Cardiac septum (tissue), 1 donor: Measurements from ENCODE around the gene PAPLN. TPM values are rescaled to one million over a fixed set of nuclear protein-coding genes. Genes with fewer than 3 reads are reported as not detected.

Experiments
- DNase-seq: peaks from one replicate; pipeline ENCODE4 v3.0.0-alpha.2; 2020; ENCODE audit warnings: low spot score
- intact Hi-C: fragments of 100-400 bp; cut with DNase I; formaldehyde crosslinking; loops from one replicate; pipeline ENCODE4 v1.14.0; 2022
- total RNA-seq: library from RNA; stranded (reverse); fragmentation: NEBNext Ultra II Directional; extraction: Animal tissue kit (Norgen Biotek cat#: 25700); gene quantifications from one replicate; pipeline ENCODE4 v1.2.1, GENCODE V29; 2021
- donor health status: DM: no; HTN: no; CAD: no.

Gene PAPLN
- total RNA-seq, 1 donor from 2014 or later = 1.3 TPM

GRCh38 chr14:73258076-73258475 lies 20.8 kb downstream of the PAPLN start:
- no peak for DNase-seq
- intact Hi-C loops = no loop called here

DNA sequence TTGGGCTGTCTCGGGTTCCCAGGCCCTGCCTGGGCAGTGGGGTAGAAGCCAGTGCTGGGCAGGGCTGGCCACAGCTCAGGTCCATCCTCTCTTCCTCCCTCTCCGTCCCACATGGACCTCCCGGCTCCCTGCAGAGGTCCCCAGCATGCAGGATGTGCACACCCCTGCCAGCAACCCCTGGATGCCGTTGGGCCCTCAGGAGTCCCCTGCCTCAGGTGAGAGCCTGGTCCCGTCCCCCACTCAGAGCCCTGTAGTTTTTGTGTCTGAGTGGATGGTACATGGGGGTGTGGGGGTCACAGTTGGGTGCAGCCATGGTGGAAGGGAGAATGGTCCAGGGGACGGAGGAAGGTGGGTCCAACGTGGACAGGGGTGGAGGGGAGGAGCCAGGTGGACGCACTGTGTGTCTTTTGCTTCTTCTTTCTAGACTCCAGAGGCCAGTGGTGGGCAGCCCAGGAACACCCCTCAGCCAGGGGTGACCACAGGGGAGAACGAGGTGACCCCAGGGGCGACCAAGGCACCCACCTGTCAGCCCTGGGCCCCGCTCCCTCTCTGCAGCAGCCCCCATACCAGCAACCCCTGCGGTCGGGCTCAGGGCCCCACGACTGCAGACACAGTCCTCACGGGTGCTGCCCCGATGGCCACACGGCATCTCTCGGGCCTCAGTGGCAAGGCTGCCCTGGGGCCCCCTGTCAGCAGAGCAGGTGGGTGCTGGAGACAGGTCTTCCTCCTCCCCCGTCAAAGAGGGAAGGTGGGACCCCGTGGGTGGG lies 21.7 kb downstream of the PAPLN start:
- peak; percentile 63 for DNase-seq
- intact Hi-C loops = no loop called here

DNA sequence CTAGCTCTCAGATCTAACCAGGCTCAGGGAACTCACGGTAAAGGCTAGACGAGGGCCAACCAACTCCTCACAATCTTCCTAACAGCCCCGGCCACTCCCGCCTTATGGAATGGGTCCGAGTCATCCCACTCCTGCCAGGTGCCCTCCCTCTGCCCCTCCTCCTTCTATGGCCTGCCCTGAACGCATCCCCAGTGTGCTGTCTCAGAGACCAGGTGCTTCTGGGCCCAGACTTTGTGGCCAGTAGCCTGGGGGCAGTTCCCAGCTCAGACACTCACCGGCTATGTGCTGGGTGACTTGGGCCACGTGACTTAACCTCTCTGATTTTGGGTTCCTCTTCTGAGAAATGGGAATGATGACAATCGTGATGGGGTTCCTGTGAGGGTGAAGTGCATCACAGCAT lies 22.5 kb downstream of the PAPLN start:
- intact Hi-C loops = no loop called here
- DNase-seq = no peak

DNA sequence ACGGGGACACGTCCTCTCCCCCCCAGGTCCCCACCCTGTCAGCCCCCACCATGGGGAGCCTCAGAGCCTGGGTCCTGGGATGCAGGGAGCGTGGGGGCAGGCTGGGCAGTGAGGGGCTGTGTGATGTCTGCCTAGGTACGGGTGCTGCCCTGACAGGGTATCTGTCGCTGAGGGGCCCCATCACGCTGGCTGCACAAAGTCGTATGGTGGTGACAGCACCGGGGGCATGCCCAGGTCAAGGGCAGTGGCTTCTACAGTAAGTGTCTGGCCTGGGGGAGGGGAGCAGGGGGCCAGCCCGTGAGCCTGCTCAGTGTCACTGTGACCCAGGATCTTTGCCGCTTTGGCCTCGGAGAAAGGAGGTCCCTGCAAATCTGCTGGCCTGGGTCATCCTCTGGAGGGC lies 23.3 kb downstream of the PAPLN start:
- DNase-seq = no peak
- intact Hi-C loops = no loop called here

DNA sequence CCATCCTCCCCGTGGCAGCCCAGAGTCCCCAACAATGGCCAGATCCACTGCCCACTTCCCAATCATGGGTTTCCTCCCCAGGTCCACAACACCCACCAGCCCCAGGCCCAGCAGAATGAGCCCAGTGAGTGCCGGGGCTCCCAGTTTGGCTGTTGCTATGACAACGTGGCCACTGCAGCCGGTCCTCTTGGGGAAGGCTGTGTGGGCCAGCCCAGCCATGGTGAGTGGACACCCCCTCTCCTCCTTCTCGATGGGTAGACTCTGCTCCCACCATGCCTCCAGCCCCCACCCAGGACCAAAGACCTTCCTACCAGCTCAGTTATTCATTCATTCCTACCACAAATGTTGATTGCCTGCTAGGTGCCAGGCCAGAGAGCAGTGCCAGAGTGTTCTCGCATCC lies 23.8 kb downstream of the PAPLN start:
- intact Hi-C loops = no loop called here
- no peak for DNase-seq

- no peak for DNase-seq
Measured at GRCh38 chr14:73261520-73262426, 24.5 kb downstream of the PAPLN start.

GRCh38 chr14:73262427-73263183 lies 25.3 kb downstream of the PAPLN start:
- intact Hi-C loops = no loop called here
- peak; percentile 74 for DNase-seq

More at GRCh38 chr14:73261520-73262426, 24.5 kb downstream of the PAPLN start:
- intact Hi-C loops = no loop called here

- intact Hi-C loops = no loop called here
- no peak for DNase-seq
Measured at GRCh38 chr14:73263606-73264005, 26.3 kb downstream of the PAPLN start.

- intact Hi-C loops = no loop called here
- DNase-seq = no peak
Measured at GRCh38 chr14:73264080-73264884, 27.0 kb downstream of the PAPLN start.

- no peak for DNase-seq
- intact Hi-C loops = no loop called here
Measured at GRCh38 chr14:73264885-73265720, 27.8 kb downstream of the PAPLN start.

- no peak for DNase-seq
- intact Hi-C loops = no loop called here
Measured at GRCh38 chr14:73265721-73266046, 28.4 kb downstream of the PAPLN start.

- intact Hi-C loops = no loop called here
- no peak for DNase-seq
Measured at GRCh38 chr14:73266317-73266716, 29.0 kb downstream of the PAPLN start.

GRCh38 chr14:73267474-73267873 lies 30.2 kb downstream of the PAPLN start:
- DNase-seq = no peak
- intact Hi-C loops = no loop called here

- no peak for DNase-seq
- intact Hi-C loops = no loop called here
Measured at GRCh38 chr14:73269729-73270531, 32.6 kb downstream of the PAPLN start.

DNA sequence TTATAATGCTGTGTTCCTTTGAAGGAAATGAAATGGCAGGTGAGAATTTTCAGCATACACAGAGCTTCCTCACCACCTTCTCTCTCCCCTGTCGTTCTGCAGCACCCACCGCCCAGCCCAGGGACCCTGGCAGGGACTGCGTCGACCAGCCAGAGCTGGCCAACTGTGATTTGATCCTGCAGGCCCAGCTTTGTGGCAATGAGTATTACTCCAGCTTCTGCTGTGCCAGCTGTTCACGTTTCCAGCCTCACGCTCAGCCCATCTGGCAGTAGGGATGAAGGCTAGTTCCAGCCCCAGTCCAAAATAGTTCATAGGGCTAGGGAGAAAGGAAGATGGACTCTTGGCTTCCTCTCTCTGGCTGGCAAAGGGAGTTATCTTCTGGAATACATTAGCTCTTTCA lies 35.1 kb downstream of the PAPLN start:
- intact Hi-C loops = no loop called here
- no peak for DNase-seq

DNA sequence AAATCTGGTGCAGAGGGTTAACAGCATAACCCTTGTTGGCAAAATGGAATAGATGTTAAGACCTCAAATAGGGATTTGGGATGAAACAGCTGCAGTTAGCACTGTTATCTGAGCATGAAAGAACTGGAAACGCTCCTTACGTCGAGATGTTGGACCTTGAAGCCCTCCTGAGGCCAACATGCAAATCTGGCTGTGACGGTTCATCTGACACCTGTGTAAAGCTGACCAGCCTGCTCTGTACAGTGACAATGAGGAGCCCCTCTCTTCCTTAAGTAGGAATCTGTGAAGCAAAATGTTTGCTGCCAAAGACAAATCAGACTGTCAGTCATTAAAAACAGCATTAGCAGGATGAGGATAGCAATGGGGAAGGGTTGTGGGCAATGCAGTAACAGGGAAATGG lies 36.5 kb downstream of the PAPLN start:
- intact Hi-C loops = no loop called here
- DNase-seq = no peak

DNA sequence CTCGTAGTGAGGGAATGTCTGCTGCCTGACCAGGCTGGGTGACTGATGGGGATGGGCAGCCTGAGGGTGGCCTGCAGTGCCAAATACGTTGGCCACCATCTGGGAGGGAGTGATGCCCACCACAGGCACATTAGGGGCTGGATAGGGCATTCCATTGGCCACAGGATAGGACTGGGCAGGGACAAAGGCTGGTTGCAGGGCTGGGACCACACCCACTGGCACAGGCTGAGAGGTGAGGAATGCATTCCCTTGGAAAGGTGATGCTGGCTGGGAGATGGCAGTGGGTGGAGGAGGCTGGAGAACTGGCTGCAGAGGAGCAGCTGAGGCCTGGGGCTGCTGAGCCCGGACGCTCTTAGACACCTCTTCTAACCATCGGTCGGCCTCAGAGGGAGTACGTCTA lies 39.5 kb downstream of the PAPLN start:
- intact Hi-C loops = no loop called here
- no peak for DNase-seq

GRCh38 chr14:73277376-73277775 lies 40.1 kb downstream of the PAPLN start:
- intact Hi-C loops = no loop called here

More at GRCh38 chr14:73277376-73277775, 40.1 kb downstream of the PAPLN start:
- no peak for DNase-seq
